ENCODE data around the gene ATG7. TPM values are rescaled to one million over a fixed set of nuclear protein-coding genes. Genes with fewer than 3 reads are reported as not detected.
A peak's percentile ranks its signal among the peaks of the same experiment; 100 is the strongest.

Gene ATG7
- total RNA-seq, 5 donors from 2014 or later (not counting 1 experiment from before 2014, with no cell fraction given), result 29.0 to 39.3 (median 37.4) TPM

DNA sequence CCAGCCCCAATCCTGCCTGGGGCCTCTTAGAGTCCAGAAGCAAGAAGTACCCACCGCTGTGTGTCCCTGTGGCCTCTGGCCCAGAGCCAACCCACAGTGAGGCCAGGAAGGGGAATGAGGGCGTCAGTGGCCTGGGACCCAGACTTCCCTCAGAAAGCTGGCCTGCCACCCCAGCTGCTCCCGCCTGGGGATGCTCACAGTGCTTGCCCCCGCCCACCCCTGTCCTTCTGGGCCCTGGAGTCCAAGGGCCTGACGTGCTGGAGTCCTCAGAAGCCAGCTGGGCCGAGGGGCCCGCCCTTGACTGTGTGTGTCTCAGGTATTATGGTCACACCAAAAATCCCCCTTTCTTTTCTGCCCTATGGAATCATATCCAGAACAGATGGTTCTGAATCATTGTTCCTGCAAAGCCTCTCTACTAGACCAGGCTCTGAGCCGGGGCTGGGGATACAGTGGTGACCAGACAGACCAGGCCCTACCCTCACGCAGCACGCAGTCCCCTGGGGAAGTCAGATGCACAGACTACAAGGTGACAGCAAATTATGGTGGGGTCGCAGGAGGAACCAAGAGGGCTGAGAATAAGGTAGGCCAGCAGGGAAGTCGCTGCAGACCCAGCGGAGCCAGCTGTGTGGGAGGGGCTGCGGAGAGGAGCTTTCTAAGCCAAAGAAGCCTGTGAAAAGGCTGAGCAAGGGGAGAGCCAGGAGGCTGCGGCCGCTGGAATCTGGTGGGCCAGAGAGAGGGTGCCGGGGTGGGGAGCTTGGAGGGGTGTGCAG lies 272.4 kb downstream of the ATG7 start:
- DNase-seq, result peak in 1 of 35 experiments; percentile 18
- no peak overlapping the region for H3K4me3 ChIP-seq (ENCODE audit: control insufficient read depth in 1 of 2, extremely low read depth in 1 of 2, low read length in 1 of 2)
- no peak overlapping the region for H3K27ac Mint-ChIP-seq
- H3K36me3 Mint-ChIP-seq, result peaks cover 4% of the 10 kb centered on the region
- ChIA-PET POLR2A (no interaction called here), CTCF (no interaction called here)
- no peak overlapping the region for H3K4me3 Mint-ChIP-seq
- H3K36me3 ChIP-seq (ENCODE audit: control insufficient read depth in 2 of 2, extremely low read depth in 1 of 2, insufficient read depth in 1 of 2, low read length in 1 of 2), result peaks cover 0 to 4% of the 10 kb centered on the region in 2 donors
- no peaks in the 10 kb centered on the region for H3K27me3 Mint-ChIP-seq
- no peaks in the 10 kb centered on the region for H3K9me3 Mint-ChIP-seq
- no peak for ATAC-seq (replicated peaks in 1 of 4)
- no peaks in the 10 kb centered on the region for H3K9me3 ChIP-seq
- 84% methylated on average over 15 of the region's 17 CpGs for WGBS (ENCODE audit: insufficient coverage)
- H3K4me1 ChIP-seq (ENCODE audit: control insufficient read depth in 1 of 2, extremely low read depth in 1 of 2, insufficient read depth in 2 of 2, low read length in 2 of 2), result peaks cover 0 to 2% of the 10 kb centered on the region in 2 experiments
- no peaks in the 10 kb centered on the region for H3K4me1 Mint-ChIP-seq
- H3K27ac ChIP-seq (ENCODE audit: low read length), result no peak overlapping the region
- no peaks in the 10 kb centered on the region for H3K27me3 ChIP-seq (replicated peaks in 1 of 2; ENCODE audit: control insufficient read depth in 2 of 2, extremely low read depth in 1 of 2, insufficient read depth in 2 of 2, low read length in 1 of 2)

DNA sequence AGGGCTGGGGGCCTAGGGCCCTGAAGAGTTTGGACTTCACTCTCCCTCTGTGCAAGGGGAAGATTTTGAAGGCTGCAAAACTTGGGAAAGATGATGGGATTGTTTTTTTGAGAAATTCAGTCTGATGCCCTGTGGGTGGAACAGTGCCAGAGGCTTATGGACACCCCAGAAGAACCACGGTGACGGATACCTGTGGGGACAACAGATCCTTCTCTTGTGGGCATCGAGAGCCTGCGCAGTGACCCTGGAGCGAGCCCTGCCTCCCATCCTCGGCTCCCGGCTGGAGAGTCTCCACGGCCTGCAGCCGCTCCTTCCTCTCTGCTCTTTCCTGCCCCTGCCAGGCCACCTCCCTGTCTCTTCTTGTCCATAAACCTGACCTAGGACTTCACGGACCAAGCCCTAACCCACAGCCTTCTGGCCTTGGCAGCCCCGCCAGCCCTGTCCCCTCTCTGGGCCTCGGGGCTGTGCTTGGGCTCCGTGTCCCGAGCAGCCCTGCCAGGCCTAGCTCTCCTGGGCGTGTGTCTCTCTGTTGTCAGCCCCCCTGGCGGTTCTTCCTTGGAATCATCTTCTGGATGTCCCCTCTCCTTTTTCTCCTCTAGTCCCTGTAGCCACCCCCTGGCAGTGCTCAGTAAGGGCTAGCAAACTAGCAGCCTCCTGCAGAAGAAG lies 273.1 kb downstream of the ATG7 start:
- peaks cover 0 to 4% of the 10 kb centered on the region in 2 donors for H3K36me3 ChIP-seq (ENCODE audit: control insufficient read depth in 2 of 2, extremely low read depth in 1 of 2, insufficient read depth in 1 of 2, low read length in 1 of 2)
- Mint-ChIP-seq H3K4me3 (no peak overlapping the region), H3K4me1 (peaks cover 0 to 5% (median 1%) of the 10 kb centered on the region in 3 donors), H3K9me3 (no peaks in the 10 kb centered on the region), H3K27me3 (no peaks in the 10 kb centered on the region), H3K36me3 (no peaks in the 10 kb centered on the region), H3K27ac (no peak overlapping the region)
- H3K27ac ChIP-seq (ENCODE audit: low read length), result no peak overlapping the region
- ChIA-PET CTCF (interaction anchor here in 1 of 2 donors (0.6 to 0.8 kb wide), 2 partner anchors 103 to 109 kb away, joined by 3 to 4 read pairs; no protein-coding TSS in a partner anchor), POLR2A (no interaction called here)
- 95% methylated on average over 14 of the region's 16 CpGs for WGBS (ENCODE audit: insufficient coverage)
- ATAC-seq (replicated peaks in 1 of 4) (no peak), DNase-seq (no peak)
- peaks cover 0 to 2% of the 10 kb centered on the region in 2 experiments for H3K4me1 ChIP-seq (ENCODE audit: control insufficient read depth in 1 of 2, extremely low read depth in 1 of 2, insufficient read depth in 2 of 2, low read length in 2 of 2)
- no peaks in the 10 kb centered on the region for H3K27me3 ChIP-seq (replicated peaks in 1 of 2; ENCODE audit: control insufficient read depth in 2 of 2, extremely low read depth in 1 of 2, insufficient read depth in 2 of 2, low read length in 1 of 2)
- no peak overlapping the region for H3K4me3 ChIP-seq (ENCODE audit: control insufficient read depth in 1 of 2, extremely low read depth in 1 of 2, low read length in 1 of 2)
- H3K9me3 ChIP-seq, result no peaks in the 10 kb centered on the region

DNA sequence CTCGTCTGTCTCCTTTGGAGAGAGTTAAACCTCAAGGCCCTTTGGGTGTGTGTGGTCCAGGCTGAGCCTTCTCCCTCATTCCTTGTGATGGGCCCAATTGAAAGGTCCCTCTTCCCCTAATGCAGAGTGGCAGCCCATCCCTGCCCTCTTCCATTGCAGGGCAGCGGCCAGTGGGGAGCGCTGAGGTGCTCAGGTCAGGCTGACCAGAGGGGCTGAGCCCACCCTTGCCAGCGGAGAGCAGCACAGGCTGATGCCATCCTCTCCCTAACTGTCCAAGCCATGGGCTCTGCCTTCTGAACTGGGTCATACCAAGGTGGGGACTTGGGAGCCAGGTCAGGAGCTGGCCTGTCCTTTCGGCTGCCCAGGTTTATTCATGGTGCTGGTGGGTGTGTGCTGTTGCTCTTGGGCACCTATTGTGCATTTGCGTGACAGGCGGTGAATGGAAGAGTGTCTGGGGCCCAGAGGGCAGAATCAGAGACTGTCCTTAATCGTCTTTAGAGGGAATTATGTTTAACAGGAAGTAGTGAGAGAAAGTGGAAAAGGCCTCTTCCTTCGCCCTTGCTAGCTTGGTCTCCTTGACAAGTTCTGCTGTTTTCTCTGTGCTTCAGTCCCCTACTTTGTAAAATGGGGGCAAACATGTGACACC lies 274.6 kb downstream of the ATG7 start:
- Mint-ChIP-seq H3K36me3 (no peaks in the 10 kb centered on the region), H3K27ac (no peak overlapping the region), H3K4me1 (peaks cover 5 to 11% (median 7%) of the 10 kb centered on the region in 3 donors), H3K4me3 (no peak overlapping the region), H3K27me3 (no peaks in the 10 kb centered on the region), H3K9me3 (no peaks in the 10 kb centered on the region)
- Histone ChIP-seq H3K4me3 (ENCODE audit: control insufficient read depth in 1 of 2, extremely low read depth in 1 of 2, low read length in 1 of 2) (no peak overlapping the region), H3K4me1 (ENCODE audit: control insufficient read depth in 1 of 2, extremely low read depth in 1 of 2, insufficient read depth in 2 of 2, low read length in 2 of 2) (peaks cover 0 to 2% of the 10 kb centered on the region in 2 experiments), H3K27ac (ENCODE audit: low read length) (no peak overlapping the region), H3K9me3 (no peaks in the 10 kb centered on the region), H3K36me3 (ENCODE audit: control insufficient read depth in 2 of 2, extremely low read depth in 1 of 2, insufficient read depth in 1 of 2, low read length in 1 of 2) (peaks cover 0 to 4% of the 10 kb centered on the region in 2 donors), H3K27me3 (replicated peaks in 1 of 2; ENCODE audit: control insufficient read depth in 2 of 2, extremely low read depth in 1 of 2, insufficient read depth in 2 of 2, low read length in 1 of 2) (no peaks in the 10 kb centered on the region)
- CTCF ChIA-PET, result interaction anchor here in 1 of 2 donors (0.5 kb wide), 1 partner anchor 169 kb away, joined by 7 read pairs; no protein-coding TSS in a partner anchor
- no peak for DNase-seq
- POLR2A ChIA-PET, result interaction anchor here in 1 of 2 donors (0.5 kb wide), 1 partner anchor 245 kb away, joined by 3 read pairs; no protein-coding TSS in a partner anchor
- 96% methylated on average over 5 of the region's 9 CpGs for WGBS (ENCODE audit: insufficient coverage)
- no peak for ATAC-seq (replicated peaks in 1 of 4)

GRCh38 chr3:11547498-11547897 lies 275.3 kb downstream of the ATG7 start:
- CTCF ChIA-PET, result no interaction called here

DNA sequence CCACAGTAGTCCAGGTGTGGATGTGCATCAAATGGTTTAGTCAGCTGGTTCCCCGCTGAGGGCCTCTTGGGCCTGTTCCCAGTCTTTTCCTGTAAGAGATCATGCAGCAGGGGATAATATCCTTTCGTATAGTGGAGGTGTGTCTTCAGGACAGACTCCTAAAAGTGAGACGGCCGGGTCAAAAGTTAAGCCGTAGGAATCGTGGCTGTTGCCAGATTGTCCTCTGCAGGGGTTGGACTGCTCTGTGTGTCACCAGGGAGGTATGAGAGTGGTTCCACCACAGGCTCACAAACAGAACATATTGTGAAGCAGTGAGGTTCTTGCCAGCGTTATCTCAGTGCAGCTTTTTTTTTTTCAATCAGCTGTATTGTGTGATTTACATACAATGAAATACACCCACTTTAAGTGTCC lies 276.5 kb downstream of the ATG7 start:
- DNase-seq (no peak), ATAC-seq (replicated peaks in 1 of 4) (no peak)
- Mint-ChIP-seq H3K4me3 (no peak overlapping the region), H3K4me1 (peaks cover 5 to 11% (median 10%) of the 10 kb centered on the region in 3 donors), H3K9me3 (no peaks in the 10 kb centered on the region), H3K36me3 (peaks cover 12% of the 10 kb centered on the region), H3K27me3 (no peaks in the 10 kb centered on the region), H3K27ac (peak overlapping the region in 1 of 2 donors; percentile 23)
- no peak overlapping the region for H3K27ac ChIP-seq (ENCODE audit: low read length)
- peaks cover 0 to 2% of the 10 kb centered on the region in 2 experiments for H3K4me1 ChIP-seq (ENCODE audit: control insufficient read depth in 1 of 2, extremely low read depth in 1 of 2, insufficient read depth in 2 of 2, low read length in 2 of 2)
- H3K9me3 ChIP-seq, result no peaks in the 10 kb centered on the region
- ChIA-PET POLR2A (no interaction called here), CTCF (no interaction called here)
- H3K36me3 ChIP-seq (ENCODE audit: control insufficient read depth in 2 of 2, extremely low read depth in 1 of 2, insufficient read depth in 1 of 2, low read length in 1 of 2), result peaks cover 0 to 6% of the 10 kb centered on the region in 2 donors
- no CpG with 5 or more reads among the region's 7 CpGs for WGBS (ENCODE audit: insufficient coverage)
- H3K4me3 ChIP-seq (ENCODE audit: control insufficient read depth in 1 of 2, extremely low read depth in 1 of 2, low read length in 1 of 2), result no peak overlapping the region
- H3K27me3 ChIP-seq (replicated peaks in 1 of 2; ENCODE audit: control insufficient read depth in 2 of 2, extremely low read depth in 1 of 2, insufficient read depth in 2 of 2, low read length in 1 of 2), result no peaks in the 10 kb centered on the region

More at GRCh38 chr3:11547498-11547897, 275.3 kb downstream of the ATG7 start:
- peaks cover 0 to 4% of the 10 kb centered on the region in 2 donors for H3K36me3 ChIP-seq (ENCODE audit: control insufficient read depth in 2 of 2, extremely low read depth in 1 of 2, insufficient read depth in 1 of 2, low read length in 1 of 2)
- Mint-ChIP-seq H3K4me3 (no peak overlapping the region), H3K27ac (no peak overlapping the region), H3K27me3 (no peaks in the 10 kb centered on the region), H3K36me3 (peaks cover 5% of the 10 kb centered on the region), H3K4me1 (peaks cover 5 to 11% (median 7%) of the 10 kb centered on the region in 3 donors), H3K9me3 (no peaks in the 10 kb centered on the region)
- POLR2A ChIA-PET, result no interaction called here
- no peaks in the 10 kb centered on the region for H3K27me3 ChIP-seq (replicated peaks in 1 of 2; ENCODE audit: control insufficient read depth in 2 of 2, extremely low read depth in 1 of 2, insufficient read depth in 2 of 2, low read length in 1 of 2)
- no peak overlapping the region for H3K4me3 ChIP-seq (ENCODE audit: control insufficient read depth in 1 of 2, extremely low read depth in 1 of 2, low read length in 1 of 2)
- peaks cover 0 to 2% of the 10 kb centered on the region in 2 experiments for H3K4me1 ChIP-seq (ENCODE audit: control insufficient read depth in 1 of 2, extremely low read depth in 1 of 2, insufficient read depth in 2 of 2, low read length in 2 of 2)
- no peaks in the 10 kb centered on the region for H3K9me3 ChIP-seq
- no CpG with 5 or more reads among the region's 2 CpGs for WGBS (ENCODE audit: insufficient coverage)
- no peak for DNase-seq
- no peak overlapping the region for H3K27ac ChIP-seq (ENCODE audit: low read length)
- ATAC-seq (replicated peaks in 1 of 4), result no peak

DNA sequence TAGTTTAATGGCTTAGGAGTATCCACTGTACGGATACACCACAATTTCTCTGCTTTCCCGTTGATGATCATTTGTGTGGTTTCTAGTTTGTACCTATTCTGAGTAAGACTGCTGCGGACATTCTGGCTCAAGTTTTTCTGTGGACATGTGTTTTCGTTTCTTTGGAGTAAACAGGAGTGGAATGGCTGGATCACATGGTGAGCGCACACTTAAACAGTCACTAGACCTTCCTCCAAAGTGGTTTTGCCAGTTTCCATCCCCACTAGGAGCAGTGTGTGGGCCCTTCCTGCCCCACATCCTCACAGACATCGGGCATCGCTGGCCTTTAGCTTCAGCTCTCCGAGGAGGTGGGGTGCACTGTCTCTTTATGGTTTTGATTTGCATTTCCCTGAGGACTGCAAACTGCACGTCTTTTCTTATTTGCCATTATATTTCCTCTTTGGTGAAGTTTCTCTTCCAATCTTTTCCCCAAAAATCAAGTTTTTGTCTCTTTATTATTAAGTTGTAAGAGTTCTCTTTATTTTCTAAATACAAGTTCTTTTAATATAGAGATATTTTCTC lies 277.5 kb downstream of the ATG7 start:
- peaks cover 12% of the 10 kb centered on the region for H3K36me3 Mint-ChIP-seq
- no peak overlapping the region for H3K4me3 ChIP-seq (ENCODE audit: control insufficient read depth in 1 of 2, extremely low read depth in 1 of 2, low read length in 1 of 2)
- peaks cover 5 to 11% (median 10%) of the 10 kb centered on the region in 3 donors for H3K4me1 Mint-ChIP-seq
- H3K9me3 ChIP-seq, result no peaks in the 10 kb centered on the region
- no peaks in the 10 kb centered on the region for H3K27me3 Mint-ChIP-seq
- ATAC-seq (replicated peaks in 1 of 4) (no peak), DNase-seq (no peak)
- no peaks in the 10 kb centered on the region for H3K27me3 ChIP-seq (replicated peaks in 1 of 2; ENCODE audit: control insufficient read depth in 2 of 2, extremely low read depth in 1 of 2, insufficient read depth in 2 of 2, low read length in 1 of 2)
- H3K27ac ChIP-seq (ENCODE audit: low read length), result no peak overlapping the region
- 90% methylated on average over 2 of the region's 9 CpGs for WGBS (ENCODE audit: insufficient coverage)
- H3K4me1 ChIP-seq (ENCODE audit: control insufficient read depth in 1 of 2, extremely low read depth in 1 of 2, insufficient read depth in 2 of 2, low read length in 2 of 2), result no peaks in the 10 kb centered on the region
- H3K27ac Mint-ChIP-seq, result peak overlapping the region in 1 of 2 donors; percentile 53
- H3K36me3 ChIP-seq (ENCODE audit: control insufficient read depth in 2 of 2, extremely low read depth in 1 of 2, insufficient read depth in 1 of 2, low read length in 1 of 2), result peaks cover 5 to 7% of the 10 kb centered on the region in 2 donors
- ChIA-PET POLR2A (no interaction called here), CTCF (no interaction called here)
- no peak overlapping the region for H3K4me3 Mint-ChIP-seq
- H3K9me3 Mint-ChIP-seq, result no peaks in the 10 kb centered on the region

All from T-cell (primary cell).